DND-41 (cell line): ENCODE results near the gene PAWR.

Experiments used
- CTCF ChIP-seq: IDR thresholded peaks from 2 replicates; pipeline ENCODE4 v1.5.1; 2012; ENCODE audit warnings: borderline replicate concordance, low read length, moderate library complexity, mild to moderate bottlenecking; ENCODE audit not compliant: poor library complexity, severe bottlenecking; ENCODE audit errors: extremely low read depth
- EZH2 ChIP-seq: IDR thresholded peaks from 3 replicates; pipeline ENCODE4 v1.6.1; 2012; ENCODE audit warnings: borderline replicate concordance, low read depth, mild to moderate bottlenecking, moderate library complexity, low read length, inconsistent platforms; ENCODE audit not compliant: severe bottlenecking

GRCh38 chr12:79595273-79595672 lies 95.5 kb downstream of the PAWR start:
- TF ChIP-seq CTCF (no peak), EZH2 (no peak)
